Calu3 (cell line): ENCODE measurements around the gene BCAR1. TPM values are rescaled to one million over a fixed set of nuclear protein-coding genes. Genes with fewer than 3 reads are reported as not detected.

Source experiments
- BruUV-seq: library from RNA; stranded (reverse); fragments of 400-500 nt; replicated peaks from 2 replicates; lab custom pipeline; 2021; lab: Mats Ljungman, UMichigan
- CTCF ChIA-PET: fragments of 300-600 bp; sonication (Branson Sonifier 250); formaldehyde crosslinking; loops from one replicate; lab custom pipeline; 2022; ENCODE audit warnings: antibody characterized with exemption; lab: Charles Lee
- DNase-seq: peaks from one replicate; pipeline ENCODE4 v3.0.0; 2022
- H3K27ac Mint-ChIP-seq: one replicate; pipeline ENCODE4 v1.8.0; 2022; ENCODE audit warnings: mixed read lengths; ENCODE audit not compliant: unreplicated experiment
- H3K27me3 Mint-ChIP-seq: one replicate; pipeline ENCODE4 v1.8.0; 2022; ENCODE audit warnings: mixed read lengths; ENCODE audit not compliant: unreplicated experiment
- H3K36me3 Mint-ChIP-seq: one replicate; pipeline ENCODE4 v1.8.0; 2022; ENCODE audit warnings: mild to moderate bottlenecking, moderate library complexity, mixed read lengths; ENCODE audit not compliant: insufficient read depth, unreplicated experiment
- H3K4me1 Mint-ChIP-seq: one replicate; pipeline ENCODE4 v1.8.0; 2022; ENCODE audit warnings: mild to moderate bottlenecking, low read depth, mixed read lengths; ENCODE audit not compliant: unreplicated experiment
- H3K4me3 Mint-ChIP-seq: one replicate; pipeline ENCODE4 v1.8.0; 2022; ENCODE audit warnings: mild to moderate bottlenecking, low read depth, moderate library complexity, mixed read lengths; ENCODE audit not compliant: unreplicated experiment
- H3K9me3 Mint-ChIP-seq: one replicate; pipeline ENCODE4 v1.8.0; 2022; ENCODE audit warnings: low read depth, mixed read lengths; ENCODE audit not compliant: unreplicated experiment
- intact Hi-C: fragments of 100-400 bp; cut with micrococcal nuclease; formaldehyde crosslinking; loops from one replicate; pipeline ENCODE4 v1.10.0; 2022; ENCODE audit not compliant: unreplicated experiment
- total RNA-seq: library from RNA; stranded (reverse); gene quantifications from 2 replicates; pipeline ENCODE4 v1.2.3, GENCODE V29; 2022
- TF ChIP-seq, protein P1 (sequence below): fragments of 200-600 bp; IDR thresholded peaks from one replicate; pipeline ENCODE4 v1.8.0; 2022; ENCODE audit warnings: antibody characterized with exemption; ENCODE audit not compliant: unreplicated experiment

Gene BCAR1
- total RNA-seq, 1 experiment from 2014 or later = 153 TPM

DNA sequence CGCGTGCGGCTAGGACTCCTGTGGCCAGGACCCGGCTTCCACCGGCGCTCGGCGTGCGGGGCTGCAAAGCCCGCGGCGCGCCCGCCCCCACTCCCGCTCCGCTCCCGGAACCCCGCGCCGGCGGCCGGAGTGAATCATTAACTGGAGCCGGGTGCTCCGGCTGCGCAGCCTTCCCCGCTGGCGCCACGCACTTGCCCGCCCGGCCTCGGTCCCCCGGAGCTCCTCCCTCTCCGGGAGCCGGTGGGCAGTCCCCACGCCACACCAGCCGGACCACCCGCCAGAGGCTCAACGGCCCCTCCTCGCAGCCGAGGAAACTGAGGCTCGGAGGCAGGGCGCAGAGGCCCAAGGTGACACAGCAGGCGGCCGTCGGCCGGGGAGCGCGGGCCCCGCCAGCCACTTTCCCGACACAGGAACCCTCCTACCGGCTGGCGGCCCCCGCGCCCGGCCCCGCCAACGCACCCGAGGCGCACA lies 580 bp downstream of the BCAR1 start:
- Mint-ChIP-seq H3K27me3 (no peaks in the 10 kb centered on the region), H3K4me1 (peaks cover 64% of the 10 kb centered on the region), H3K9me3 (no peaks in the 10 kb centered on the region), H3K27ac (peak overlapping the region; percentile 93), H3K4me3 (peak overlapping the region; percentile 96), H3K36me3 (peaks cover 81% of the 10 kb centered on the region)
- CTCF ChIA-PET = interaction anchor here (0.6 to 2.2 kb wide), 5 partner anchors 17 to 347 kb away, joined by 3 to 16 read pairs (median 7); no protein-coding TSS in a partner anchor
- no TSS peak for BruUV-seq
- intact Hi-C loops = no loop called here
- DNase-seq = peak; percentile 89
- TF ChIP-seq, protein P1, sequence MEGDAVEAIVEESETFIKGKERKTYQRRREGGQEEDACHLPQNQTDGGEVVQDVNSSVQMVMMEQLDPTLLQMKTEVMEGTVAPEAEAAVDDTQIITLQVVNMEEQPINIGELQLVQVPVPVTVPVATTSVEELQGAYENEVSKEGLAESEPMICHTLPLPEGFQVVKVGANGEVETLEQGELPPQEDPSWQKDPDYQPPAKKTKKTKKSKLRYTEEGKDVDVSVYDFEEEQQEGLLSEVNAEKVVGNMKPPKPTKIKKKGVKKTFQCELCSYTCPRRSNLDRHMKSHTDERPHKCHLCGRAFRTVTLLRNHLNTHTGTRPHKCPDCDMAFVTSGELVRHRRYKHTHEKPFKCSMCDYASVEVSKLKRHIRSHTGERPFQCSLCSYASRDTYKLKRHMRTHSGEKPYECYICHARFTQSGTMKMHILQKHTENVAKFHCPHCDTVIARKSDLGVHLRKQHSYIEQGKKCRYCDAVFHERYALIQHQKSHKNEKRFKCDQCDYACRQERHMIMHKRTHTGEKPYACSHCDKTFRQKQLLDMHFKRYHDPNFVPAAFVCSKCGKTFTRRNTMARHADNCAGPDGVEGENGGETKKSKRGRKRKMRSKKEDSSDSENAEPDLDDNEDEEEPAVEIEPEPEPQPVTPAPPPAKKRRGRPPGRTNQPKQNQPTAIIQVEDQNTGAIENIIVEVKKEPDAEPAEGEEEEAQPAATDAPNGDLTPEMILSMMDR = no peak

DNA sequence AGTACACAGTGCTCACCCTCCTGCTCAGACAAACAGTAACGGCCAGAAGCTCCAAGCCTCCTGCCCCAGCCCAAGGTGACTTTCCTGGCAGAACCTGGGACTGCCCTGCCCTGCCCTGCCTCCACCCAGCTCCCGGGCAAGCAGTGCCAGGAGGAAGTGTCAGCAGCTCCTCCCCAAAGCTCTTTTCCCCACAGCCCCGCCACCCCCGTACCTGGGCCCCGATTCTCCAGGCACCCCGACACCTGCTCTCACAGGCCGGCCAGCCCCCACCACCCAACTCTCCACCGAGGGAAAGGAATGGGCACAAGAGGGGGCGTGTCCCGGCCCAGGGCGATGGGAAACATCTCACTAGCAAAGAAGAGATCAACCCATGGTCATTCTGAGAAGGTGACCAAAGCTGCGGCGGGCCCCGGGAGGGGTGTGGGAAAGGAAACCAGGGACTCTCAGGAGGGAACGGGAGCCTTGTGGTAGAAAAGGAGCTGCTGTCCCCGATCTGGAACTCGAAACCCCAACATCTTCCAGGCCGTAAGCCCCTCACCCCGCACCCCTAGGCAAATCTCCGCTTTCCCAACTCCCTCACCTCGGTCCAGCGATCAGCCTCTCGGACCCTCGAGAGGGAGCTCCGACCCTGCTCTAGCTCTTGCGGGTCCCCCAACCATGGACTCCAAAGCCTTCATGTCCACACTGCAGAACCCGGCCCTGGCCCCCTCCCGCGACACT lies 1.2 kb downstream of the BCAR1 start:
- CTCF ChIA-PET = interaction anchor here (0.6 to 2.2 kb wide), 6 partner anchors 12 to 348 kb away, joined by 3 to 16 read pairs (median 6); no protein-coding TSS in a partner anchor
- H3K4me1 Mint-ChIP-seq = peaks cover 70% of the 10 kb centered on the region

DNA sequence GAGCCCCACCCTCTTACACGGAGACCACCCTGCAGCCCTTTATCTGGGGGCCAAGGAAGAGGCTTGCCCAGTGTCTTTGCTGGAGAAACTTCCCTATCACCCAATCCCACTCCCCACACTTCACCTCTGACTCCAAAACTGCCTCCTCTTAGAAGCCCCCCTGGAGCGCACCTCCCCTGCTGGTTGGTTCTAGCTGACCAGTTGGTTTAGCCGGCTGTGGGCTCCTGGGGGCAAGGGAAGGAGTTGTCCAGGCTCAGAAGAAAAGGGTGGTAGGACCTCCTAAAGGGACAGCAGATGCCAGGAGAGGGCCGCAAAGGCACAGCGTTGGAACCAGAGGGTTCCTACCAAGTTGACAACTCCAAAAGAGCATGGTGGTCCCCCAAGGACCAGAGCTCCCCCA lies 2.0 kb downstream of the BCAR1 start:
- TF ChIP-seq, protein P1 = no peak
- H3K4me3 Mint-ChIP-seq = peak overlapping the region; percentile 96
- no peaks in the 10 kb centered on the region for H3K9me3 Mint-ChIP-seq
- intact Hi-C loops = loop anchor here (5.0 kb wide), 1 partner anchor 138 kb away; no protein-coding TSS in a partner anchor
- H3K27ac Mint-ChIP-seq = peak overlapping the region; percentile 93
- no peak for DNase-seq
- no TSS peak for BruUV-seq
- no peaks in the 10 kb centered on the region for H3K27me3 Mint-ChIP-seq
- peaks cover 74% of the 10 kb centered on the region for H3K4me1 Mint-ChIP-seq
- CTCF ChIA-PET = interaction anchor here (1.0 to 3.1 kb wide), 5 partner anchors 13 to 136 kb away, joined by 3 to 16 read pairs (median 8); no protein-coding TSS in a partner anchor
- peaks cover 95% of the 10 kb centered on the region for H3K36me3 Mint-ChIP-seq

More for the DNA sequence above, 1.2 kb downstream of the BCAR1 start:
- intact Hi-C loops = no loop called here
- DNase-seq = peak; percentile 66
- TF ChIP-seq, protein P1 = no peak
- H3K9me3 Mint-ChIP-seq = no peaks in the 10 kb centered on the region
- peaks cover 87% of the 10 kb centered on the region for H3K36me3 Mint-ChIP-seq
- peak overlapping the region; percentile 93 for H3K27ac Mint-ChIP-seq
- BruUV-seq = TSS peak; percentile 11
- no peaks in the 10 kb centered on the region for H3K27me3 Mint-ChIP-seq
- peak overlapping the region; percentile 96 for H3K4me3 Mint-ChIP-seq

DNA sequence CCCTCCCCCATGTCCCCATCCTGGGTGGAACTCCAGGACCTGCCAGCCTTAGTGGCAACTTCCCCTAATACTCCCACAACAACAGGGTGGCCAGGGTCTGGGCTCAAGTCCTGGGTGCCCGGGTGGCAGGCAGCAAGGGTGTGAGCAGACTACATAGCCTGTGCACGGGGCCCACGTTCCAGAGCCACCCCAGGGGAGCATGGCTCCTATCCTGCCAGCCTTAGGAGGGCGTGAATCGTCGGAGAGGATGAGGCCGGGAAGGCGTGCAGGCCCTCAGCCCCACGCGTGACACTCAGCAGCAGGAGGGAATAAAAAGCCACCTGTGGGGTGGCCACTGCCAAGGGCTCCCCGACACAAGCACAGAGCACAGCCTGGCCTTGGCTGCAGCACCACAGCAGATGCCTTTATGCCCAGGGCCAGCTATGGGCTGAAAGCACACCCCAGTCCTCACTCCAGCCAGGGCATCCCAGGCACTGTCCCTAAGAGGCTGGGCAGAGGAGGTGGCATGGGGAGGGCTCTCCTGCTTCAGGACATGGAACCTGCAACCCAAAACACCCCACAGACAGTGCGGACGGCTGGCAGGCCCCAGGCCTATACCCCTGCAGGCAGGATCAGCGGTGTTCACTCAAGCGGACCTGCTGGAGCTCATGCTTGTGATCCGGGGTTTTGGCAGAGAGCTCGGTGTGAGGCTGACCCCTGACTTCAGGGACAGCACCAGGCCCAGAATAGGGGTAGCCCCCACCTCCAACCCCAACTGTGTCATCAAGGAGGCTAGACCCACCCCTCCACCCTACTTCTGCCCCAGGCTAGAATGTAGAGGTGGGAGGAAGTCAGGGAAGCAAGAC lies 2.7 kb downstream of the BCAR1 start:
- BruUV-seq = no TSS peak
- CTCF ChIA-PET = interaction anchor here (2.2 to 3.1 kb wide), 2 partner anchors 15 to 57 kb away, joined by 9 to 16 read pairs; no protein-coding TSS in a partner anchor

More for the DNA sequence above, 2.7 kb downstream of the BCAR1 start:
- no peak for DNase-seq
- Mint-ChIP-seq H3K36me3 (peaks cover 97% of the 10 kb centered on the region), H3K4me3 (peak overlapping the region; percentile 96), H3K4me1 (peaks cover 74% of the 10 kb centered on the region), H3K27me3 (no peaks in the 10 kb centered on the region), H3K27ac (peak overlapping the region; percentile 93), H3K9me3 (no peaks in the 10 kb centered on the region)
- intact Hi-C loops = loop anchor here (5.0 kb wide), 1 partner anchor 139 kb away; no protein-coding TSS in a partner anchor
- TF ChIP-seq, protein P1 = no peak
